PC-9 (cell line): Measurements from ENCODE around the gene SCG5. TPM values are rescaled to one million over a fixed set of nuclear protein-coding genes. Genes with fewer than 3 reads are reported as not detected.

ENCODE experiments used
- BruUV-seq: library from RNA; stranded (reverse); fragments of 400-500 nt; replicated peaks from 2 replicates; lab custom pipeline; 2021; lab: Mats Ljungman, UMichigan
- CTCF ChIA-PET: fragments of 300-600 bp; sonication (Branson Sonifier 250); formaldehyde crosslinking; loops from one replicate; lab custom pipeline; 2022; ENCODE audit warnings: antibody characterized with exemption; lab: Charles Lee
- POLR2A ChIA-PET: fragments of 300-600 bp; sonication (Branson Sonifier 250); formaldehyde crosslinking; loops from one replicate; lab custom pipeline; 2022; ENCODE audit warnings: antibody characterized with exemption; ENCODE audit not compliant: unreplicated experiment; lab: Charles Lee
- DNase-seq, 2 experiments: peaks; one replicate each; pipeline versions ENCODE4 v3.0.0 to v3.0.0-alpha.2; 2015 to 2022; ENCODE audit warnings: mixed read lengths in 1 of 2
- H2AFZ ChIP-seq: fragments of 200-600 bp; sonication (generic); 2 replicates; pipeline ENCODE4 v1.8.1; 2017; ENCODE audit warnings: antibody characterized with exemption
- H3F3A ChIP-seq: fragments of 200-600 bp; sonication (generic); 2 replicates; pipeline ENCODE4 v1.8.1; 2017; ENCODE audit warnings: antibody characterized with exemption, mild to moderate bottlenecking, low read depth; ENCODE audit not compliant: insufficient read depth
- H3K27ac ChIP-seq: fragments of 200-600 bp; sonication (generic); 2 replicates; pipeline ENCODE4 v1.6.1; 2016; ENCODE audit warnings: mixed run types
- H3K27me3 ChIP-seq: fragments of 200-600 bp; sonication (generic); 2 replicates; pipeline ENCODE4 v1.6.1; 2016; ENCODE audit warnings: low read depth, mixed run types; ENCODE audit not compliant: insufficient read depth
- H3K36me3 ChIP-seq: fragments of 200-600 bp; sonication (generic); 2 replicates; pipeline ENCODE4 v1.6.1; 2016; ENCODE audit warnings: low read depth, mixed run types
- H3K4me1 ChIP-seq: fragments of 200-600 bp; sonication (generic); replicated peaks from 2 replicates; pipeline ENCODE4 v1.6.1; 2016; ENCODE audit warnings: mixed run types; ENCODE audit not compliant: insufficient read depth
- H3K4me2 ChIP-seq: fragments of 200-600 bp; sonication (generic); 2 replicates; pipeline ENCODE4 v1.6.1; 2017; ENCODE audit warnings: mixed run types
- H3K4me3 ChIP-seq: fragments of 200-600 bp; sonication (generic); 2 replicates; pipeline ENCODE4 v1.6.1; 2016; ENCODE audit warnings: mixed run types
- H3K79me2 ChIP-seq: fragments of 200-600 bp; sonication (generic); 2 replicates; pipeline ENCODE4 v1.6.1; 2017; ENCODE audit warnings: low read depth, mixed run types
- H3K9me2 ChIP-seq: fragments of 200-600 bp; sonication (generic); 2 replicates; pipeline ENCODE4 v1.8.1; 2017; ENCODE audit warnings: mild to moderate bottlenecking; ENCODE audit not compliant: insufficient read depth
- H3K9me3 ChIP-seq: fragments of 200-600 bp; sonication (generic); 2 replicates; pipeline ENCODE4 v1.8.1; 2016; ENCODE audit warnings: low read depth; ENCODE audit not compliant: insufficient read depth
- H4K20me1 ChIP-seq: fragments of 200-600 bp; sonication (generic); 2 replicates; pipeline ENCODE4 v1.8.1; 2017; ENCODE audit not compliant: insufficient read depth
- CTCF ChIP-seq: fragments of 200-600 bp; sonication (generic); conservative IDR thresholded peaks from 2 replicates; pipeline ENCODE4 v1.6.1; 2017; ENCODE audit warnings: mixed run types, antibody characterized with exemption, mild to moderate bottlenecking, moderate library complexity
- EZH2 ChIP-seq: fragments of 200-600 bp; sonication (generic); IDR thresholded peaks from 2 replicates; pipeline ENCODE4 v1.8.0; 2017; ENCODE audit warnings: antibody characterized with exemption, low read depth
- intact Hi-C: fragments of 100-400 bp; cut with micrococcal nuclease; formaldehyde crosslinking; loops from one replicate; pipeline ENCODE4 v1.10.0; 2022; ENCODE audit not compliant: unreplicated experiment
- total RNA-seq: library from RNA; stranded (reverse); gene quantifications from 2 replicates; pipeline ENCODE4 v1.2.3, GENCODE V29; 2021

The SCG5 gene
- total RNA-seq, 1 experiment from 2014 or later, result 0.39 TPM

- no peaks in the 10 kb centered on the region for H3K36me3 ChIP-seq
- H4K20me1 ChIP-seq, result no peaks in the 10 kb centered on the region
- intact Hi-C loops, result no loop called here
- H3K79me2 ChIP-seq, result no peaks in the 10 kb centered on the region
- POLR2A ChIA-PET, result no interaction called here
- H3K27ac ChIP-seq, result no peak overlapping the region
- no peaks in the 10 kb centered on the region for H3K4me1 ChIP-seq
- no TSS peak for BruUV-seq
- DNase-seq, result no peak
- H3K27me3 ChIP-seq, result no peaks in the 10 kb centered on the region
- H3K9me2 ChIP-seq, result no peaks in the 10 kb centered on the region; the same call in 1 of the 2 replicates
- no peaks in the 10 kb centered on the region for H3K9me3 ChIP-seq
- TF ChIP-seq CTCF, result no peak
- no peak for TF ChIP-seq EZH2
- CTCF ChIA-PET, result no interaction called here
- no peaks in the 10 kb centered on the region for H3F3A ChIP-seq
- no peak overlapping the region for H3K4me3 ChIP-seq
- H3K4me2 ChIP-seq, result no peak overlapping the region
- no peak overlapping the region for H2AFZ ChIP-seq
These were observed 34.7 kb downstream of the SCG5 start for GRCh38 chr15:32676169-32676568.

- no peaks in the 10 kb centered on the region for H3K9me3 ChIP-seq
- POLR2A ChIA-PET, result no interaction called here
- no peaks in the 10 kb centered on the region for H3F3A ChIP-seq
- no peaks in the 10 kb centered on the region for H3K79me2 ChIP-seq
- peaks cover 4% of the 10 kb centered on the region; the same call in 1 of the 2 replicates for H3K4me1 ChIP-seq
- no peaks in the 10 kb centered on the region for H3K27me3 ChIP-seq
- H3K4me2 ChIP-seq, result no peak overlapping the region
- no peak overlapping the region for H2AFZ ChIP-seq
- no peaks in the 10 kb centered on the region for H4K20me1 ChIP-seq
- BruUV-seq, result no TSS peak
- H3K9me2 ChIP-seq, result no peaks in the 10 kb centered on the region; the same call in 1 of the 2 replicates
- H3K36me3 ChIP-seq, result no peaks in the 10 kb centered on the region
- TF ChIP-seq CTCF (no peak), EZH2 (no peak)
- H3K27ac ChIP-seq, result no peak overlapping the region
- no peak for DNase-seq
- CTCF ChIA-PET, result no interaction called here
- intact Hi-C loops, result no loop called here
- H3K4me3 ChIP-seq, result no peak overlapping the region
These were observed 35.8 kb downstream of the SCG5 start for GRCh38 chr15:32677238-32677750.

- no peaks in the 10 kb centered on the region for H3K9me3 ChIP-seq
- H3K4me3 ChIP-seq, result no peak overlapping the region
- ChIA-PET POLR2A (no interaction called here), CTCF (interaction anchor here (0.6 to 0.7 kb wide), 2 partner anchors 88 to 173 kb away, joined by 3 to 5 read pairs; no protein-coding TSS in a partner anchor)
- H3K4me1 ChIP-seq, result peaks cover 9% of the 10 kb centered on the region; the same call in 1 of the 2 replicates
- no peak overlapping the region for H2AFZ ChIP-seq
- H3K9me2 ChIP-seq, result no peaks in the 10 kb centered on the region; the same call in 1 of the 2 replicates
- no peaks in the 10 kb centered on the region for H3F3A ChIP-seq
- DNase-seq, result no peak
- H3K27me3 ChIP-seq, result no peaks in the 10 kb centered on the region
- no TSS peak for BruUV-seq
- intact Hi-C loops, result no loop called here
- no peaks in the 10 kb centered on the region for H4K20me1 ChIP-seq
- no peak for TF ChIP-seq EZH2
- TF ChIP-seq CTCF, result no peak
- no peaks in the 10 kb centered on the region for H3K79me2 ChIP-seq
- H3K4me2 ChIP-seq, result no peak overlapping the region
- no peak overlapping the region for H3K27ac ChIP-seq
- no peaks in the 10 kb centered on the region for H3K36me3 ChIP-seq
These were observed 37.8 kb downstream of the SCG5 start for GRCh38 chr15:32679298-32679690.
